GM21526 (cell line): Measurements from ENCODE around the gene SALL4.
A peak's percentile ranks its signal among the peaks of the same experiment; 100 is the strongest.
"Not testable (repeated sequence)": the region's sequence is repeated elsewhere in the genome, so short reads cannot be mapped to it uniquely, and the experiment has no call there.

Experiments
- ATAC-seq: cut with Tn5 transposase; IDR thresholded peaks from one replicate; pipeline ENCODE4 v1.9.1; 2021; ENCODE audit warnings: moderate library complexity; ENCODE audit not compliant: unreplicated experiment, low FRiP score

The SALL4 gene

GRCh38 chr20:51767867-51768758 is 34.2 kb downstream of the SALL4 start, which contains the start of gene ATP9A:
Gene ATP9A, minus strand, starts transcription at chr20:51768390. Its CDS starts 21 bp downstream, at chr20:51768369.
- ATAC-seq: no peak

DNA sequence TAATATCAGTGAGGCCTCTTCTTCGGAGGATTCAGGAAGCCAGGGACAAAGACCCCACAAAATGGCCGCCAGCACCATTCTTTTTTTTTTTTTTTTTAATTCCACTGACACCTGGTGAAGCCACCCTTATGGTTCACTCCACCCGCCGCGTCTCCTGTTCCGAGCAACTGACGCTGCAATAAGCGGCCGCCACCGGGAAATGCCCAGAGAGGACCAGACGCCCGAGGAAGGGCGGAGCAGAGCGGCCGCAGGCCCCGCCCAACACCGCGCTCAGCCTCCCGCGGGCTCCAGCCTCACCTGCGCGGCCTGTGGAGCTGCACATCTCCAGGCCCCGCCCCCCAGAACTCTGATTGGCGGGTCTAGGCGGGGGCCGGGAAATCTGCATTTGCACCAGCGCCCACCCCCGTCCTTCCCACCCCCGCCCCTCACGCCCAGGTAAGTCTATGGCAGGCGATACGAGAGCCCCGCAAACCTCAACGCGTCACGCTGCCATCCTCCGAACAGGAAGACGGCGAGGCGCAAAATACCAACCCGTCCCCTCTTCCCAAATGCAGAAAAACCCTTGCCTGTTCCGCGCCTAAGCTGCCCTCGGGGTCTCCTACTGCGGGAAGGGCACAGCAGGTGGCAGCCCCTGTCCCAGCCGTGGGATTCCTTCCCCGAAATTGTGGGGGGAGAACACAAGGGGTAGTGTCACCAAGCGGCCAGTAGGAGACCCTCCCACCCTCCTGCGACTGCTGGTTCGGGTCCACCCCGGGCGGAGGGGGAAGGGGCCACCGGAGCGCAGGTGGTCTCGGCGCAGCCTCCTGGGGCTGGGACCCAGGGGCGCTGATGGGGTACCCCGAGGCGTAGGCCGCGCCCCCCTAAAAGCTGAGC is 35.1 kb downstream of the SALL4 start:
- ATAC-seq: peak; percentile 71

DNA sequence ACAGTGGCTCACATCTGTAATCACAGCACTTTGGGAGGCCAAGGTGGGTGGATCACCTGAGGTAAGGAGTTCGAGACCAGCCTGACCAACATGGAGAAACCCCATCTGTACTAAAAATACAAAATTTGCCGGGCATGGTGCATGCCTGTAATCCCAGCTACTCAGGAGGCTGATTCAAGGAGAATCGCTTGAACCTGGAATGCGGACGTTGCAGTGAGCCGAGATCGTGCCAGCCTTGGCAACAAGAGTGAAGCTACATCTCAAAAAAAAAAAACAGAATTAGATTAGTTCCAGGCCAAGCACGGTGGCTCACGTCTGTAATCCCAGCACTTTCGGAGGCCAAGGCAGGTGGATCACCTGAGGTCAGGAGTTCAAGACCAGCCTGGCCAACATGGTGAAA is 36.9 kb downstream of the SALL4 start:
- ATAC-seq: not testable (repeated sequence)

- ATAC-seq: no peak
Measured at GRCh38 chr20:51763965-51764602, 38.2 kb downstream of the SALL4 start.

- ATAC-seq: no peak
Measured at GRCh38 chr20:51760905-51761546, 41.3 kb downstream of the SALL4 start.

- ATAC-seq: no peak
Measured at GRCh38 chr20:51759769-51760510, 42.4 kb downstream of the SALL4 start.

DNA sequence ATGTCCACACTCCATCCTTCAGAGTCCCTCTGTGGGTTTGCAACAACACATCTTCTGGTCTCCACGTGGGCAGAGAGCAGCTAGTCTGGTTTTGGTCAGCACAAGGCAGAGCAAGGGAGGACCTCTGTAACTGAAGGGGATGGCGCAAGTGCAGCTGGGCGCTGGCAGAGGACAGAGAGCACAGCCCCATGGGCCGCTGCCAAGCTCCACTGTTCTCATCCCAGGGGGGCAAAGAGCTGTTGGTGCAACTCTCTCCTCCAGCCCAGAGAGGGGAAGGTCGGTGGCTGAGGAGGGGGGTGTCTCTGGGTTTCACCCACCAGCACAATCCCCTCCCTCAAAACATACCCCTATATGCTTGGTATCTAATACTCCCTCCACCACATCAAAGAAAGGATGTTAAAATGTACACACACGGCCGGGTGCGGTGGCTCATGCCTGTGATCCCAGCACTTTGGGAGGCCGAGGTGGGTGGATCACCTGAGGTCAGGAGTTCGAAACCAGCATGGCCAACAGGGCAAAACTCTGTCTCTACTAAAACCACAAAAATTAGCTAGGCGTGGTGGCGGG is 43.3 kb downstream of the SALL4 start:
- ATAC-seq: no peak

- no peak for ATAC-seq
Measured at GRCh38 chr20:51757226-51757625, 45.1 kb downstream of the SALL4 start.

DNA sequence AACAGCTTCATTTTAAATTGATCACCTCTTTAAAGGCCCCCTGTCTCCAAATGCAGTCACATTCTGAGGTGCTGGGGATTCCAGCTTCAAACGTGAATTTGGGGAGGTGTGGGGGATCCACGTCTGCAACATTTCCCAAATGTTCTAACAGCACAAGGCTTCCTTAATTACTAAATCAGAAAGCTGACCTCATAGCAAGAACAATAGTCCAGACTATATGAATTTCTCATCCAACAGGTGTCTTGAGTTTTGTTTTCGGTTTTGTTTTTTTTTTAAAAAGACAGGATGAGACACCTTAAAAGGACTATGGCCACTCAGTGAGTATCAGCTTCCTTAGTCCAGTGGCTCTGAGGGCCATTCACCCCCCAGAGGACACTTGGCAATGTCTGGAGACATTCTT is 45.7 kb downstream of the SALL4 start:
- no peak for ATAC-seq

DNA sequence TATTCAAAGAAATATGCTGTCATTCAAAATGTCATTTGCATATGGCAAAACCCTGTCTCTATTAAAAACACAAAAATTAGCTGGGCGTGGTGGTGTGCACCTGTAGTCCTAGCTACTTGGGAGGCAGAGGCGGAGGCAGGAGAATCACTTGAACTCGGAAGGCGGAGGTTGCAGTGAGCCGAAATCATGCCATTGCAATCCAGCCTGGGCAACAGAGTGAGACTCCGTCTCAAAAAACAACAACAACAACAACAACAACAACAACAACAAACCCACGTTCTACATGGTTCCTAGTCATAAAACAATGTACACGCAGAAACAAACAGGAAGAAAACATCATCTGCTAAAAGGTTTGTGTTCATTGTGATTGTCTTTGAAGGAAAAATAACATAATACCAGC is 49.1 kb downstream of the SALL4 start:
- ATAC-seq: not testable (repeated sequence)

- ATAC-seq: no peak
Measured at GRCh38 chr20:51752343-51752951, 49.9 kb downstream of the SALL4 start.

DNA sequence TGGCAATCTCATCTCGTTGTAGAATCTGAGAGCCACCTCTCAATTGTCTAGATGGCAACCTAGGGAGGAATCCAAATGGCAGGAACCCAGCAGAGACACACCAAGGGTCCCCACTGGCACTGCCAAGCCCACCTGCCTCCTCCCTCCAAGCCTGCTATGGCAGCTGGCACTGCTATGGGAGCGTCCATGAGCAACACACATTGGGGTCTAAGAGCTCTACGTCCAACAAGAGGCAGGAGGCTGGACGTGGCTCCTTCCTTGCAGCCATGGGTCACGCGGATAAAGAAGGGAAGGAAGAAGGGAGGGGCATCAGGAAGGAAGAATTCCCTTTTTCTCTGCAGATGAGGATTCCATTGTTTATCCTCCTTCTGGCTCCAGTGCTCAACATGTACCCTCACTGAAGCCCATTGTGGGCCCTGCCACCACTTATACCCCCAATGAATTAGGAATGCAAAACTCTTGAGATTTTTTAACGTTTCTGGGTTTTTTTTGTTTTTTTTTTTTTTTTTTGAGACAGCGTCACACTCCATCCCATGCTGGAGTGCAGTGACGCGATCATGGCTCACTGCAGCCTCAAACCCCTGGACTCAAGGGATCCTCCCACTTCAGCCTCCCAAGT is 51.4 kb downstream of the SALL4 start:
- no peak for ATAC-seq

DNA sequence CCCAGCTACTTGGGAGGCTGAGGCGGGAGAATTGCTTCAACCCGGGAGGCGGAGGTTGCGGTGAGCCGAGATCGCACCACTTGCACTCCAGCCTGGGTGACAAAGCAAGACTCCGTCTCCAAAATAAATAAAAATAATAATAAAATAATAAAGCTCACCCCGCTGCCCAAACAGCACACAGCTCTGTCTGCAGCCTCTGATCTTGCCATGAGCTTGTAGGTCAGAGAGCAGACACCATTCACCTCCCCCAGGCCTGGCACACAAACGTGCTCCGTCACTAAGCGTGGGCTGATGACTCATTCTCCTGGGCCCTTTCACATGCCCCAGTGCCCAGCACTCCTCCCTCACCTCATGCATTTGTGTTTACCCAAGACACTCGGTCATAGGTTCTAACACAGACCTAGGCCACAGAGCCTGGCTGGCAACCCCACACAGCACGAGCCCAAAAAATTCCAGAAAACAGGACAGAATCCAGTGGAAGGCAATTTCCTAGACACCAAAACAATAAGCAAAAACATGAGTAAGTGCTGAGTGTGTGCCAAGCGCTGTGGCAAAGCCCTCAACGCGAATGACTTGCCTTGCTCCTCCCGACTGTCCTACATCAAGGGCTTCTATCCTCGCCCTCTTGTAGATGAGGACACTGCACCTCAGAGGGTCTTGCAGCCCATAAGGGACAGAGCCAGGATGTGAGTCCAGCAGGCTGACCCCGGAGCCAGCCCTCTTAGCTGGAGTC is 52.1 kb downstream of the SALL4 start:
- no peak for ATAC-seq

DNA sequence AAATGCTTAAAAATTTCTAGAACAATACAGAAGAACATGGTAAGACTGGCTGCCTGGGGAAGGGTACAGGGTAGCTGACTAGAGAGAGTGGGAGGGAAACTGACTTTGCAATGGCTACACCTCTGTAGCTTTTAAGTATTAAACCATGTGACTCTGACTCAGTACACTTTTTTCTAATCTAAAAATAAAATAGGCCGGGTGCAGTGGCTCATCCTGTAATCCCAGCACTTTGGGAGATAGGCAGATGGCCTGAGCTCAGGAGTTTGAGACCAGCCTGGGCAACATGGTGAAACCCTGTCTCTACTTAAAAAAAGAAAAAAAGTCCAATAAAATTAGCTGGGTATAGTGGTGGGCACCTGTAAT is 52.7 kb downstream of the SALL4 start:
- no peak for ATAC-seq

- ATAC-seq: no peak
Measured at GRCh38 chr20:51747182-51747911, 55.0 kb downstream of the SALL4 start.

DNA sequence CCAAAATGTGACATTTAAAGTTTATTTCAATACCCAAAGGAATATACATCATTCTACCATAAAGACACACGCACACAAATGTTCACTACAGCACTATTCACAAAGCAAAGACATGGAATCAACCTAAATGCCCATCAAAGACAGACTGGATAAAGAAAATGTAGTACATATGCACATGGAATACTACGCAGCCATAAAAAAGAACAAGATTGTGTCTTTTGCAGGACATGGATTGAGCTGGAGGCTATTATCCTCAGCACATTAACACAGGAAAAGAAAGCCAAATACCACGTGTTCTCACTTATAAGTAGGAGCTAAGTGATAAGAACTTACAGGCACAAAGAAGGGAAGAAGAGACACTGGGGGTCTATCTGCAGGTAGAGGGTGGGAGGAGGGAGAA is 56.5 kb downstream of the SALL4 start:
- no peak for ATAC-seq

DNA sequence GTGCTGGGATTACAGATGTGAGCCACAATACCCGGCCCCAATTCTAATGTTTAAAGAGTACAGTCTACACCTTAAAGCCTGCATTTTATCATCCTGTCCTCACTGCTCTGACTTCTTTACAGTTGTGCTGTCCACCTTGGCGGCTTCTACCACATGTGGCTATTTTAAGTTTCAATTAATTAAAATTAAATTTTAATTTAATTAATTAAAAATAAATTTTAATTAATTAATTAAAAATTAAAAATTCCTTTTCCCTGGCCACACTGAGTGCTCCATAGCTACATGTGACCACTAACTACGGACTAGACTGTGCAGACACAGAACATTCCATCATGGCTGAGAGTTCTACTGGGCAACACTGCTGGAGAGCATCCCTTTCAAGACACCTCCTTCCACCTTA is 61.5 kb downstream of the SALL4 start:
- no peak for ATAC-seq
